GM21367 (cell line): ENCODE results near the gene PPP1R18.
"Not testable (repeated sequence)": the region's sequence is repeated elsewhere in the genome, so short reads cannot be mapped to it uniquely, and the experiment has no call there.

ENCODE experiments used
- ATAC-seq: cut with Tn5 transposase; IDR thresholded peaks from one replicate; pipeline ENCODE4 v1.9.1; 2021; ENCODE audit not compliant: unreplicated experiment

The PPP1R18 gene

DNA sequence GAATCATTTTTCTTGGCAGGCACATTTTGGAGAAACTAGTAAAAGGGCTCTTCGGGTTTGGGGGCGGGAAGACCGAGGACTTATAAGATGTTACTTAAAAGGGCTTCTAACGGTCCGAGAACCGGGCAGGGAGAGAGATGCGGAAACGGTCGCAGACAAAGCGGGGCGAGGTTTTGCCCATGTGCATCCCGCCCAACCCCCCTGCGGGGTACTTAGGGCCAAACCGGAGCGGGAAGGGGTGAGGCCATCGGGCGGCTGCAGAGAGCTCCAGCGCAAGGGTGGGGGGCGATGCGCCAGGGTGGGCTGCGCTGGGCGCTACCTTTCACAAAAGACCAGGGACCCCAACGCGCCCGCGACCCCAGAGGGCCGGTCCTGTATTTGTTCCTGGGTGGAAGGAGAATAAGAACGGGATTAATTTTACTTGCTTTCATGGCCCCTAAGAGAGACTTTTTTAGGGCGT lies 34.3 kb upstream of the PPP1R18 start:
- no peak for ATAC-seq

DNA sequence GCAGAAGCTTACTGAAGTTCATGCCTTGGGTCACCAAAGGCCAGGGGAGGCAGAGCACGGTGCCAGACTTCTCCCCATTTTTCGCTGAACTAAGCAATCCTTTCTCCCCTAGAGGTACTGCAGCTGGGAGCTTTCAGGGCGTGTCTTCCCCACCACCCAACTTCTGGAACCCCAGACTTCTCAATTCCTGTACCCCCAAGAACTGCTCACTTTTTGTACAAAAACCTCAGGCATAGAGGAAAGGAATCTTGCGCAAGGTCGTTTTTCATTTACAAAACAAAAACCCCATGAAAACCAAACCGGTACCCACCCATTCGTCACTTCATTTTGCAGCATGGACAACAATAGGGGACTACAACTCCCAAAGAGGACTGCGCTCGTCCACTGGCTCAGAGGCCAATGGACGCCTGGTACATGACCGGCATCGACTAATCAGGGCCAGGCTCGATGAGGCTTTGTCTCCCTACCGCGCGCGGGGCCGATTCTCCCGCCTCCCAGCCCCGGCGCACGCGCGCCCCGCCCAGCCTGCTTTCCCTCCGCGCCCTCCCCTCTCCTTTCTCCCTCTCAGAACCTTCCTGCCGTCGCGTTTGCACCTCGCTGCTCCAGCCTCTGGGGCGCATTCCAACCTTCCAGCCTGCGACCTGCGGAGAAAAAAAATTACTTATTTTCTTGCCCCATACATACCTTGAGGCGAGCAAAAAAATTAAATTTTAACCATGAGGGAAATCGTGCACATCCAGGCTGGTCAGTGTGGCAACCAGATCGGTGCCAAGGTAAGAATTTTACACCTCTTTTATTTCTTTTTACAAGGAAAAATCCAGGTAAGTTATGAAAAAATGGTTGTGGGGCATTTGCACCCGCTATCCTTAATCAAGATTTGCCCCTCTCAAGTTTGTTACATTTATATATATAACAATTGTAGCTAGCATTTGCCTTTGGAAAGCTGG lies 33.6 kb upstream of the PPP1R18 start, which contains the start of gene TUBB:
Gene TUBB (plus strand): TSS at position 562 of the 947 bp plus-strand sequence. CDS start 155 bp downstream, at position 717.
- peak; percentile 39 for ATAC-seq

GRCh38 chr6:30719356-30719755 lies 32.9 kb upstream of the PPP1R18 start:
- ATAC-seq = no peak

- not testable (repeated sequence) for ATAC-seq
Observed at GRCh38 chr6:30717845-30718720, 31.6 kb upstream of the PPP1R18 start.

- ATAC-seq = peak; percentile 54
Observed at GRCh38 chr6:30717129-30717844, 30.8 kb upstream of the PPP1R18 start, which contains the start of gene MDC1. MDC1 (minus strand) TSS chr6:30717281; CDS start chr6:30715175, 2,106 bp downstream.

DNA sequence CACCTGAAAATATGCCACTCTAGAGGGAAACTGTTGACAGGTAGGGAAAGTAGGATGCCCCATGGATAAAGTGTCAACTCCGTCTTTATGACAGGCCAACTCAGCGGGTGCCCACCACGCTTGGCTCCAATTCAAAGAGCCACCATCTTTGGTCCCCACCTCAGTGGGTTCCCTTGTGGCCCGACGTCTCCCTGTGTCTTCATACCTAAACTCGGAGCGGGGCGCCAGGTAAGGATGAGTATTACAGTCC lies 30.4 kb upstream of the PPP1R18 start:
- ATAC-seq = no peak

DNA sequence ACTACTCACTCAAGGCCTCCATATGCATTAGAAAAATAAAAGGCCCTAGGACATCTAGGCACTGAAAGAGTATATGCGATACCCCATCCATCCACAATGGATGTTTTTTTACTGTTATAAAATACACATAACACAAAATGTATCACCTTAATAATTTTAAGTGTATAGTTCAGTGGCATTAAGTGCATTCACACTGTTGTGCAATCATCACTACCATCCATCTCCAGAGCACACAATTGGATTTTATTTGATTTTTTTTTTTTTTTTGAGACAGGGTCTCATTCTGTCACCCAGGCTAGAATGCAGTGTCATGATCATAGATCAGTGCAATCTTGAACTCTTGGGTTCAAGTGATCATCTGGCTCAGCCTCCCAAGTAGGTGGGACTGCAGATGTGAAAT lies 27.8 kb upstream of the PPP1R18 start:
- ATAC-seq = no peak

DNA sequence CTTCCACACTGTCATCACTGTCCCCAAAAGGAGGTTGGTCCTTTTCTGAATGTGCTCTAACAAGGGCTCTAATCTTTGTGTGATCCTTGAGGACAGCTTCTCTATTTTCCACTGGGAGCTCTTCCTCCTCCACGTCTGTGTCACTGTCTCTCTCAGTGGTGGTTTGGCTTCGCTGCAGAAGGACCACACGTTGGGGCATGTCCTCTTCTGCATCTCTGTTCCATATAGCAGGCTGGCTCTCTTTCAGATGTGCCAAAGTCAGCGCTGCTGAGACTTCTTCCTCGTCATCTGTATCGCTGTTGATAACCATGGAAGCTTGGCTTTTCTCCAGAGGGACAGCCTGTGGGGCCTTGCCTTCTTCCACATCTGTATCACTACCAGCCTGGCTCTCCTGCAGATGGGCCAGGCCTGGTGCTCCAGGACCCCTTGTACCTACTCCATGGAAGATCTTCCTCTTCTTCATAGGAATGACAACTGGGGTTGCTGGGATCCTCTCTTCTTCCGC lies 26.0 kb upstream of the PPP1R18 start:
- ATAC-seq = no peak

GRCh38 chr6:30711758-30712380 lies 25.4 kb upstream of the PPP1R18 start:
- no peak for ATAC-seq

GRCh38 chr6:30709101-30709868 lies 22.8 kb upstream of the PPP1R18 start:
- ATAC-seq = no peak

DNA sequence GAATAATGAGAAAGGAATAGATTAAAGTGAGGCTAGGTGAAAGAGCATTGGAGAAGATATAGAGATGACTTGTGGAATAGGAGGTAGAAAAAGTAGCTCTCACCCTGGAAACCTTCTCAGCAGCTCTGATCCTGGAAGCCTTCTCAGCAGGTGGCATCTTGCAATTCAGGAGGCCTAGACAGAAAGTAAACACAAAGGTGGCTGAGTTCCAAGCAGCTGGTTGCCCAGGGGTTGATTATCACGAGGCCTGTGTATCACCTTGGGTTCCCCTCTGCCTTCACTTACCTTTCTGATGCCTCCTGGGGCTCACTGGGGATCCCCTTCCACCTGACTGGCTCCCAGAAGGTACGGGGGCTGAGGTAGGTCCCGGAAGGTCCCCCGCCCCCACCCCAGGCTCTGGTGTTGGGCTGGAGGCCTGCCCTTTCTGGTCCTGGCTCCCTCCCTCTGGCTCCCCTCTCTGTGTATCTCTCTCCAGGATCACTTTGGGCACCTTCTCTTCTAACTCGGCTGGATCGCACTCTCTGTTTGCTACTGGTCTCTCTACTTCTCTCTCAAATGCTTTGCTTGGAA lies 20.9 kb upstream of the PPP1R18 start:
- ATAC-seq = no peak

GRCh38 chr6:30705620-30706019 lies 19.2 kb upstream of the PPP1R18 start:
- no peak for ATAC-seq

- ATAC-seq = no peak
Observed at GRCh38 chr6:30703821-30704220, 17.4 kb upstream of the PPP1R18 start.

GRCh38 chr6:30703011-30703410 lies 16.6 kb upstream of the PPP1R18 start:
- ATAC-seq = no peak

DNA sequence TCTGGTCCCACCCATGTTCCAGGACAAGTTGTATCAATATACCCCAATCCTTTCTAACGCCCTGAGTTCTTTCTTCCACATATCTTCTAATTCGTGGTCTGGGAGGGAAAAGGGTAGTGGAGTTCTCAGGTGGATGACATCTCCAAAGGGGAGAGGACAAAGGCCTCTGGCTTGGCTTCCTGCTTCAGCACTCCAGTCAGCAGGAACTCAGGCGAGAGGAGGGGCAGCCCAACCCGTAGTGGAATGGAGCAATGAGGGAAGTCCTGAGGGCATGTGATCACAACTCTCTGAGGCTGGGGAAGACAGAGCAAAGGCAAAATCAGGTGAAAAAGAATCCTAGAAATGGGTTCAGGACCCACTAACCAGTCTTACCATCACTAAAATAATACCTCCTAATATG lies 13.9 kb upstream of the PPP1R18 start:
- ATAC-seq = no peak

DNA sequence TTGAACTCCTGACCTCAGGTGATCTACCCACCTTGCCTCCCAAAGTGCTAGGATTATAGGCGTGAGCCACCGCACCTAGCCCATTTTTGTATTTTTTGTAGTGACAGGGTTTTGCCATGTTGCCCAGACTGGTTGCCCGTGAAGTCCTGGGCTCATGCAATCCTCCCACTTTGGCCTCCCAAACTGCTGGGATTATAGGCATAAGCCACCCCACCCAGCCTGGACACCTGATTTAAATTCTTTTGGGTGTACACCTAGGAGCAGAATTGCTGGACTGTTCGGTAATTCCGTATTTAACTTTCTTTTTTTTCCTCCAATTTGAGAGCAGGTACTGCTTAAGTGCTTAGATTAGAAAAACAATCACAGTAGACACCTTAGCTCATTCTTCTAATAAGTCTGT lies 10.0 kb upstream of the PPP1R18 start:
- ATAC-seq = no peak

DNA sequence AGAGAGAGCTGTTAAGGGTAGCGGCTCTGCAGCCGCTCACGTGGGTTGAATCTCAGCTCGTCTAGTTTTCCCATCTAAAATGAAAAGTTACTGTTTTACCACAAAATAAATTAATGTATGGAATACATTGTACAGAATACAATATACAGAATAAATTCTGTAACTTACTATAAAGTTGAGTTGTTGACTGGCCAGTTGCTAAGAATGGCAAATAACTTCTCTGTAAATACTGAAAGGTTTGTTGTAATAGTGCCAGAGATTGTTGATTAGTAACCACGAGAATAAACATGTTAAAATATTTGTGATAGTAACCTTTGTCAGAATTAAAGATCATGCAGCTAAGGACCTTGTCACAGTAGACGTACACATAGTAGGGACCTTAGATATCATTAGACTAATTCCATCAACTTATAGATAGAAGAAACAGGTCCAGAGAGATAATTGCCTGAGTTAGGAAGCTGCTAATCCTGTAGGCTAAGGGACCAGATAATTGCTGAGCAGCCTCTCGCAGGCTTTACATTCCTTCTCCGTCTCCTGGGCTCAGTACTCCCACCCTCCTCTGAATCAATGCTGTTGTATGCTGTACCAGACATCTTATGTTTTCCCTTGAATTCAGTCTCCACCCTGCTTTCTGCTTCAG lies 4.9 kb upstream of the PPP1R18 start:
- ATAC-seq = no peak

DNA sequence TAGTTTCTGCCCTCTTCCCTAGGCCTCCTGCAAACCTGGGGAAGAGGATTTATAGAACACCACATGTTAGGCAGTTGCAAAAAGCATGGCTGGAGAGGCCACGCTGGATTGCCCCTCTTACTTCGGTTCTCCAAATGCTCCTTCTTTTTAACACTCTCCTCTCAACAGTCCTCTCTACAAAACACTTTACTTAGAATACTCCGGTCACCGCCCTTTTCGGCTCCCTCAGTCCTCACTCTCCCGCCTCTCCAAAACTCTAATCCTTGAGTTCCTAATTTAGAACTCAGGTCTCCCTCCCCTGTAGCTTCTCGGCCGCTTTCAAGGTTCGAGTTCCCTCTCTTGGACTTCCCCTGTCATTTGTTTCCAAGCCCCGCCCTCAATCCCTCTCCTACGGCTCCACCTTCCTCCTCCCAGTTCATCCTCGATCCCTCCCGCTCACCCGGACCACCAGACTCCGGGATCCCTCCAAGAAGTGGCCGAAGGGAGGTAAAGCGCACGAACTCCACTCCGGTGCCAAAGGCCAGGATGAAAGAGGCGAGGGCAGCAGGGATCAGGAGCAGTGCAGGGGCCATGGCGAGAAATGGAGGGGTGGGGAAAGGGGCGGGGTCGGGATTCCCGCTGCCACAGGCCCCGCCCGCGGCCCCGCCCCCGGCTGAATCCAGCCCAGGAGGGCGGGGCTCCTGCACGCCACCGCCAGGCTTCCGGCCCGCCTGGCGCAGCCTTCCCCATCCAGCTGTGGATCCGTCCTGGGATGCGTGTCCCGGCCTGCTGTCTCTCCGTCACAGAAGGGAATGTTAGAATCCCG lies 4.2 kb upstream of the PPP1R18 start, which contains the start of gene NRM:
Gene NRM (minus strand): TSS at position 582 of the 805 bp plus-strand sequence. CDS start 10 bp downstream, at position 572.
- no peak for ATAC-seq
